ENCODE data around the gene TEPSIN. TPM values are rescaled to one million over a fixed set of nuclear protein-coding genes. Genes with fewer than 3 reads are reported as not detected.

Gene TEPSIN
- polyA plus RNA-seq, 1 donor from 2014 or later, result 50.0 TPM

GRCh38 chr17:81241203-81241602 is 2.3 kb upstream of the TEPSIN start:
- Histone ChIP-seq H3K9me3 (ENCODE audit: low read length) (no peaks in the 10 kb centered on the region), H3K4me2 (ENCODE audit: low read length) (no peak overlapping the region), H4K20me1 (ENCODE audit: insufficient read depth) (no peaks in the 10 kb centered on the region), H2AFZ (ENCODE audit: low read depth, low read length) (no peak overlapping the region), H3F3A (ENCODE audit: insufficient read depth, low read length, poor library complexity, severe bottlenecking) (no peaks in the 10 kb centered on the region), H3K9me2 (ENCODE audit: insufficient read depth, low read length) (no peaks in the 10 kb centered on the region), H3K36me3 (ENCODE audit: insufficient read depth, low read length) (no peaks in the 10 kb centered on the region), H3K27me3 (ENCODE audit: insufficient read depth, low read depth, low read length) (no peaks in the 10 kb centered on the region), H3K9ac (ENCODE audit: low read length) (no peak overlapping the region), H3K79me2 (replicated peaks; ENCODE audit: insufficient read depth, low read length) (peaks cover 19% of the 10 kb centered on the region), H3K27ac (ENCODE audit: low read length) (no peak overlapping the region), H3K4me3 (ENCODE audit: low read length) (no peak overlapping the region)
- TF ChIP-seq POLR2AphosphoS5 (IDR thresholded peaks at IDR 0.05) (no peak), EP300 (conservative IDR thresholded peaks at IDR 0.05; ENCODE audit: poor library complexity, severe bottlenecking) (no peak), REST (IDR thresholded peaks at IDR 0.05; ENCODE audit: borderline replicate concordance) (no peak), RAD21 (conservative IDR thresholded peaks at IDR 0.05) (no peak), TAF1 (IDR thresholded peaks at IDR 0.05; ENCODE audit: low read depth) (no peak), MXI1 (conservative IDR thresholded peaks at IDR 0.05; ENCODE audit: poor library complexity, severe bottlenecking) (no peak), SMC3 (conservative IDR thresholded peaks at IDR 0.05; ENCODE audit: poor library complexity) (no peak), EZH2 (IDR thresholded peaks at IDR 0.05; ENCODE audit: borderline replicate concordance, insufficient read depth, low read length, poor library complexity, severe bottlenecking) (no peak), CTCF (IDR thresholded peaks at IDR 0.05; ENCODE audit: poor library complexity, severe bottlenecking) (no peak)

- Histone ChIP-seq H3K27me3 (ENCODE audit: insufficient read depth, low read depth, low read length) (no peaks in the 10 kb centered on the region), H3K4me2 (ENCODE audit: low read length) (no peak overlapping the region), H4K20me1 (ENCODE audit: insufficient read depth) (no peaks in the 10 kb centered on the region), H3K9ac (ENCODE audit: low read length) (no peak overlapping the region), H3K27ac (ENCODE audit: low read length) (no peak overlapping the region), H3F3A (ENCODE audit: insufficient read depth, low read length, poor library complexity, severe bottlenecking) (no peaks in the 10 kb centered on the region), H3K36me3 (ENCODE audit: insufficient read depth, low read length) (no peaks in the 10 kb centered on the region), H2AFZ (ENCODE audit: low read depth, low read length) (no peak overlapping the region), H3K9me3 (ENCODE audit: low read length) (no peaks in the 10 kb centered on the region), H3K79me2 (replicated peaks; ENCODE audit: insufficient read depth, low read length) (peaks cover 19% of the 10 kb centered on the region), H3K9me2 (ENCODE audit: insufficient read depth, low read length) (no peaks in the 10 kb centered on the region), H3K4me3 (ENCODE audit: low read length) (peak overlapping the region; percentile 99)
- no peak for TF ChIP-seq POLR2AphosphoS5 (IDR thresholded peaks at IDR 0.05)
- TF ChIP-seq REST (IDR thresholded peaks at IDR 0.05; ENCODE audit: borderline replicate concordance), result no peak
- TF ChIP-seq SMC3 (conservative IDR thresholded peaks at IDR 0.05; ENCODE audit: poor library complexity), result no peak
- TF ChIP-seq EP300 (conservative IDR thresholded peaks at IDR 0.05; ENCODE audit: poor library complexity, severe bottlenecking), result no peak
- no peak for TF ChIP-seq TAF1 (IDR thresholded peaks at IDR 0.05; ENCODE audit: low read depth)
- no peak for TF ChIP-seq EZH2 (IDR thresholded peaks at IDR 0.05; ENCODE audit: borderline replicate concordance, insufficient read depth, low read length, poor library complexity, severe bottlenecking)
- TF ChIP-seq MXI1 (conservative IDR thresholded peaks at IDR 0.05; ENCODE audit: poor library complexity, severe bottlenecking), result no peak
- no peak for TF ChIP-seq RAD21 (conservative IDR thresholded peaks at IDR 0.05)
- no peak for TF ChIP-seq CTCF (IDR thresholded peaks at IDR 0.05; ENCODE audit: poor library complexity, severe bottlenecking)
Observed at GRCh38 chr17:81240761-81241160, 1.9 kb upstream of the TEPSIN start.
